Sigmoid colon (tissue), 7 donors: ENCODE results near the gene GDF9. TPM values are rescaled to one million over a fixed set of nuclear protein-coding genes. Genes with fewer than 3 reads are reported as not detected.

Experiments used
- DNase-seq: peaks from one replicate; pipeline ENCODE4 v3.0.0-alpha.2; 2019
- H3K27ac ChIP-seq, 4 donors: fragments of 200-600 bp; sonication (generic); one replicate each; pipeline ENCODE4 v1.5.1; 2016 to 2019; ENCODE audit warnings: mild to moderate bottlenecking in 1 of 4
- H3K27me3 ChIP-seq, 3 donors: fragments of 200-600 bp; sonication (generic); one replicate each; pipeline ENCODE4 v1.5.1; 2019; ENCODE audit warnings: mild to moderate bottlenecking in 1 of 3
- H3K36me3 ChIP-seq, 4 donors: fragments of 200-600 bp; sonication (generic); one replicate each; pipeline ENCODE4 v1.5.1; 2016 to 2019
- H3K4me1 ChIP-seq, 4 donors: fragments of 200-600 bp; sonication (generic); one replicate each; pipeline ENCODE4 v1.5.1; 2017 to 2019
- H3K4me3 ChIP-seq, 4 donors: fragments of 200-600 bp; sonication (generic); one replicate each; pipeline ENCODE4 v1.5.1; 2017 to 2019; ENCODE audit warnings: mild to moderate bottlenecking in 2 of 4, moderate library complexity in 1 of 4
- H3K9me3 ChIP-seq, 4 donors: fragments of 200-600 bp in 3 of 4; sonication (generic) in 3 of 4; one replicate each; pipeline versions ENCODE4 v1.5.1 to v1.6.1; 2013 to 2019
- CTCF ChIP-seq, 4 experiments: fragments of 450-650 bp in 3 of 4; fragments of 200-600 bp in 1 of 4; IDR thresholded peaks; one replicate each; pipeline ENCODE4 v1.5.1; 2016 to 2019; ENCODE audit warnings: antibody characterized with exemption in 4 of 4, mild to moderate bottlenecking in 3 of 4, moderate library complexity in 2 of 4
- EP300 ChIP-seq, 4 donors: sonication (generic); formaldehyde crosslinking; IDR thresholded peaks; one replicate each; pipeline ENCODE4 v1.6.1; 2017; ENCODE audit warnings: antibody characterized with exemption in 4 of 4
- POLR2A ChIP-seq, 2 donors: fragments of 450-650 bp; IDR thresholded peaks; one replicate each; pipeline ENCODE4 v1.6.1; 2016; ENCODE audit warnings: antibody characterized with exemption in 2 of 2, mild to moderate bottlenecking in 2 of 2, moderate library complexity in 2 of 2
- POLR2AphosphoS5 ChIP-seq, 4 donors: sonication (generic); formaldehyde crosslinking; IDR thresholded peaks; one replicate each; pipeline ENCODE4 v1.6.1; 2017; ENCODE audit warnings: antibody characterized with exemption in 4 of 4
- WGBS, 2 donors: extraction: QIAGEN DNeasy Blood & Tissue Kit; methylation state at CpG; one replicate each; pipeline ENCODE4 v1.1.7; 2013; 5-methylcytosine and 5-hydroxymethylcytosine counted together
- intact Hi-C: fragments of 100-400 bp; cut with DNase I; formaldehyde crosslinking; loops from one replicate; pipeline ENCODE4 v1.15.1; 2023
- polyA plus RNA-seq, 3 donors: library from polyadenylated mRNA; stranded (reverse); fragments of 200-250 nt; gene quantifications; one replicate each; pipeline ENCODE4 v1.2.3, GENCODE V29; 2013
- total RNA-seq, 4 donors: library from RNA; depleted of rRNA; stranded (reverse); fragments of >200 nt; gene quantifications; one replicate each; pipeline ENCODE4 v1.1.0, GENCODE V29; 2016
- donor health status: healthy with polysubstance abuse.
- donor health status: Bipolar disorder and iron deficiency.
- donor health status: healthy.

Gene GDF9
- total and polyA plus RNA-seq, 7 donors = 0.22 to 1.8 (median 0.44) TPM; not detected in 3

- no peak for DNase-seq
- Histone ChIP-seq H3K27me3 (no peaks in the 10 kb centered on the region), H3K4me3 (no peak overlapping the region), H3K27ac (no peak overlapping the region), H3K36me3 (peaks cover 0 to 61% (median 11%) of the 10 kb centered on the region in 4 donors), H3K9me3 (no peaks in the 10 kb centered on the region), H3K4me1 (peaks cover 0 to 24% (median 13%) of the 10 kb centered on the region in 4 donors)
- WGBS, 2 donors = 90 to 91% methylated on average over 5 of the region's 5 CpGs
- TF ChIP-seq POLR2AphosphoS5 (IDR thresholded peaks at IDR 0.05) (peak in 1 of 4 donors; percentile 4), CTCF (IDR thresholded peaks at IDR 0.05) (no peak), POLR2A (IDR thresholded peaks at IDR 0.05) (no peak), EP300 (IDR thresholded peaks at IDR 0.05) (no peak)
- intact Hi-C loops = no loop called here
Measured at GRCh38 chr5:132871459-132872284, 5.4 kb upstream of the GDF9 start.

GRCh38 chr5:132870801-132871200 lies 4.5 kb upstream of the GDF9 start:
- Histone ChIP-seq H3K9me3 (no peaks in the 10 kb centered on the region), H3K27ac (no peak overlapping the region), H3K27me3 (no peaks in the 10 kb centered on the region), H3K4me3 (no peak overlapping the region), H3K36me3 (peaks cover 0 to 53% (median 10%) of the 10 kb centered on the region in 4 donors), H3K4me1 (peaks cover 0 to 28% (median 16%) of the 10 kb centered on the region in 4 donors)
- intact Hi-C loops = no loop called here
- DNase-seq = no peak
- TF ChIP-seq POLR2A (IDR thresholded peaks at IDR 0.05) = no peak
- no peak for TF ChIP-seq POLR2AphosphoS5 (IDR thresholded peaks at IDR 0.05)
- no peak for TF ChIP-seq EP300 (IDR thresholded peaks at IDR 0.05)
- no peak for TF ChIP-seq CTCF (IDR thresholded peaks at IDR 0.05)
- WGBS, 2 donors = 68 to 78% methylated on average over 2 of the region's 2 CpGs

- Histone ChIP-seq H3K4me1 (peaks cover 0 to 30% (median 20%) of the 10 kb centered on the region in 4 donors), H3K36me3 (peaks cover 0 to 38% (median 10%) of the 10 kb centered on the region in 4 donors), H3K9me3 (no peaks in the 10 kb centered on the region), H3K27ac (no peak overlapping the region), H3K4me3 (no peak overlapping the region), H3K27me3 (no peaks in the 10 kb centered on the region)
- DNase-seq = no peak
- TF ChIP-seq POLR2AphosphoS5 (IDR thresholded peaks at IDR 0.05) (no peak), POLR2A (IDR thresholded peaks at IDR 0.05) (no peak), CTCF (IDR thresholded peaks at IDR 0.05) (no peak), EP300 (IDR thresholded peaks at IDR 0.05) (no peak)
- 85 to 90% methylated on average over 4 of the region's 4 CpGs for WGBS, 2 donors
- intact Hi-C loops = loop anchor here (5.0 to 10.0 kb wide), 2 partner anchors 186 to 311 kb away; partner anchors contain the start of genes HSPA4 and RAD50
Measured at GRCh38 chr5:132868754-132869153, 2.5 kb upstream of the GDF9 start.

- no peak for DNase-seq
- H3K36me3 ChIP-seq = peaks cover 0 to 36% (median 10%) of the 10 kb centered on the region in 4 donors
- peak overlapping the region; percentile 90 to 93 (median 92) for H3K27ac ChIP-seq
- H3K4me3 ChIP-seq = peak overlapping the region; percentile 68 to 80 (median 78)
- 1 to 2% methylated on average over 13 of the region's 13 CpGs for WGBS, 2 donors
- H3K9me3 ChIP-seq = no peaks in the 10 kb centered on the region
- intact Hi-C loops = loop anchor here (2.0 to 10.0 kb wide), 4 partner anchors 36 to 310 kb away; partner anchors contain the start of genes AFF4, HSPA4, RAD50 and SHROOM1
- no peaks in the 10 kb centered on the region for H3K27me3 ChIP-seq
- peaks cover 0 to 22% (median 20%) of the 10 kb centered on the region in 4 donors for H3K4me1 ChIP-seq
- no peak for TF ChIP-seq EP300 (IDR thresholded peaks at IDR 0.05)
- no peak for TF ChIP-seq POLR2AphosphoS5 (IDR thresholded peaks at IDR 0.05)
Measured at GRCh38 chr5:132867046-132867451, 780 bp upstream of the GDF9 start.

GRCh38 chr5:132865668-132866341 lies 464 bp downstream of the GDF9 start:
- intact Hi-C loops = loop anchor here (2.0 to 10.0 kb wide), 4 partner anchors 35 to 309 kb away; partner anchors contain the start of genes AFF4, HSPA4, RAD50 and SHROOM1
- TF ChIP-seq POLR2AphosphoS5 (IDR thresholded peaks at IDR 0.05) (no peak), CTCF (IDR thresholded peaks at IDR 0.05) (no peak), EP300 (IDR thresholded peaks at IDR 0.05) (no peak), POLR2A (IDR thresholded peaks at IDR 0.05) (no peak)
- Histone ChIP-seq H3K27me3 (no peaks in the 10 kb centered on the region), H3K9me3 (no peaks in the 10 kb centered on the region), H3K27ac (peak overlapping the region; percentile 90 to 93 (median 92)), H3K4me3 (peak overlapping the region; percentile 68 to 80 (median 78)), H3K36me3 (peaks cover 0 to 26% (median 10%) of the 10 kb centered on the region in 4 donors), H3K4me1 (peaks cover 0 to 22% (median 20%) of the 10 kb centered on the region in 4 donors)
- WGBS, 2 donors = 38 to 40% methylated on average over 30 of the region's 30 CpGs
- no peak for DNase-seq
